Ecto neural progenitor cell (in vitro differentiated cells): ENCODE results near the gene TRIAP1.

Experiments
- DNase-seq: peaks from one replicate; pipeline ENCODE4 v3.0.0-alpha.2; 2018; ENCODE audit warnings: low spot score

TRIAP1 gene

DNA sequence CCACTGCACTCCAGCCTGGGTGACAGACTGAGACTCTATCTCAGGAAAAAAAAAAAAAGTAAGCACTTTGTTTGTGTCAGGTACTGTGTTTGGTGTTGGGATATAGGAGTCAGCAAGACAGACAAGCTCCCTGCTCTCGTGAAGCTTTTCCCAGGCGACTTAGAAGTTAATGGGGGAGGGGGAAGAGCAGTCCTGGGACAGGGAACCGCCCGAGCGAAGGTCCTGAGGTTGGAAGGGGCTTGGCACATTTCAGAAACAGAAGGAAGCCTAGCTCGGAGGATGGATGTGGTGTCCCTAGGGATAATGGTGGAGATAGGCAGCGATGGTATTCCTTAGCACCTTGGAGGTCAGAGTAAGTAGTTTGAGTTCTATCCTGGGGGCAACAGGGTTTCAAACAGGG, 16.8 kb downstream of the TRIAP1 start:
- DNase-seq: no peak

DNA sequence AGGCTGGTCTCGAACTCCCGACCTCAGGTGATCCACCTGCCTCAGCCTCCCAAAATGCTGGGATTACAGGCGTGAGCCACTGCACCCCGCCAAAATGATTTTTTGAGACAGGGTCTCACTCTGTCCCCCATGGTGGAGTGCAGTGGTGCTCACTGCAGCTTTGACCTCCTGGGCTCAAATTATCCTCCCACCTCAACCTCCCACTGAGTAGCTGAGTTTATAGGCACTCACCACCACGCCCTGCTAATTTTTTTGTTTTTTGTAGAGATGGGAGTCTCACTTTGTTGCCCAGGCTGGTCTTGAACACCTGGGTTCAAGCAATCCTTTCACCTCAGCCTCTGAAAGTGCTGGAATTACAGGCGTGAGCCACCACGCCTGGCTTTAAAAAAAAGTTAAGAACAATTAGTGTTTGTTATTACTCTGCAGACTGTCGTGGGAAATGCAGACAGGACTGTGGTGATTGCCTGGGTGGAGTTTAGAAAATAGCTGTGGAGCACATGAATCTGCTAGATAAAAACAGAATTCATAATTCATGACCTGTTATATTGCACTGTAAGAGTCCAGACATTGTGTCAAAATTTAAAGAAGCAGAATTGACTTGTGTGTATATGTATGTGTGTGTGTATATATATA, 17.5 kb downstream of the TRIAP1 start:
- no peak for DNase-seq

DNA sequence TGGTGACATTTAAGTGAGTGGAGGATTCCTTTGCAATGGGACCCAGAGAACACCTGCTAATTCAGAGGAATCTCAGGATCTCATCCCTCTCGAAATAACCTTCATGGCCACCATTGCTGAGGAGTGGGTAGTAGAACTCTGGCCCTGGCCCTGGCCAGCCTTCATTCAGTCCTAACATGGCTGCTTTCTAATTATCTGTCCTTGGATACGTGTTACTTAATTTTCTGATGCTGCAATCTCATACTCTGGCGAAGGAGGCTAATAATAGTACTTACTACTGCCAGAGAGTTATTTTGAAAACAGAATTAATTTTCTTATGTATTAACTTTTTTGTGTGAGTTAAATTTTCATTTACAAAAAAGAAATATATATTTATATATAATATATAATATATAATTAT, 20.4 kb downstream of the TRIAP1 start:
- DNase-seq: no peak

DNA sequence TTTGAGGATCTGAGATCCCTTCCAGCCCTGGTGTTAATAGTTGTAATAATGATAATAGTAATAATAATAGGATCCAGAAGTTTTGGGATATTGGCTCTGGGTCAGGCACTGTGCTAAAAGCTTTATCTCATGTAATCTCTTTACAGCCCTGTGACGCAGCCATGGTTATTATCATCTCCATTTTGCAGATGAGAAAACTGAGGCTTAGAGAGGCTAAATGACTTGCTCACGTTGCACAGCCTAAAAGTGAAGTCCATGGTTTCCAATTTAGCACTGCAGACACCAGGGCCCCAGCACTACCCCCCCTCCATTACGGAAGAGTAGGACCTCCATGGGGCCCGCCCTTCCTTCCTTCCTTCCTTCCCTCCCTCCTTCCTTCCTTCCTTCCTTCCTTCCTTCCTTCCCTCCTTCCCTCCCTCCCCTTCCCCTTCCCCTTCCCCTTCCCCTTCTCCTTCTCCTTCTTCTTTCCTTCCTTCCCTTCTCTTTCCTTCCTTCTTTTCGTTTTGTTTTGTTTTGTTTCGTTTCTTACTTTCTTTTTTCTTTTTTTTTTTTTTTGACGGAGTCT, 23.2 kb downstream of the TRIAP1 start:
- no peak for DNase-seq

DNA sequence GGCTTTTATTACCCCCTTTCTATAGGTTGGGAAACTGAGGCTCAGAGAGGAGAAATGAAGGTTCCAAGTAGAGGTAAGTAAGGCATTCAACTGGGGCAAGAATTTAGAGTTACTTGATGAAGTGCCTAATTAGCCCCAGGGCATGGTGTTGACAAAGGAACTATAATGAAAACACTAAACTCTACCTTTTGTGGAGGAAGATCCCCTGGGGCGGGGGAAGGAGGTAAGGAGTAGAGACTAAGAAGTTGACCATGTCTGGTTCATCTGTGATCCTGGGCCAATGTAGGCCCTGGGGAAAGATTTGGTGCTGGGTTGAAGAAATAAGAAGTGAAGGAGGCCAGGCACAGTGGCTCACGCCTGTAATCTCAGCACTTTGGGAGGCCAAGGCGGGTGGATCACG, 24.5 kb downstream of the TRIAP1 start:
- no peak for DNase-seq

DNA sequence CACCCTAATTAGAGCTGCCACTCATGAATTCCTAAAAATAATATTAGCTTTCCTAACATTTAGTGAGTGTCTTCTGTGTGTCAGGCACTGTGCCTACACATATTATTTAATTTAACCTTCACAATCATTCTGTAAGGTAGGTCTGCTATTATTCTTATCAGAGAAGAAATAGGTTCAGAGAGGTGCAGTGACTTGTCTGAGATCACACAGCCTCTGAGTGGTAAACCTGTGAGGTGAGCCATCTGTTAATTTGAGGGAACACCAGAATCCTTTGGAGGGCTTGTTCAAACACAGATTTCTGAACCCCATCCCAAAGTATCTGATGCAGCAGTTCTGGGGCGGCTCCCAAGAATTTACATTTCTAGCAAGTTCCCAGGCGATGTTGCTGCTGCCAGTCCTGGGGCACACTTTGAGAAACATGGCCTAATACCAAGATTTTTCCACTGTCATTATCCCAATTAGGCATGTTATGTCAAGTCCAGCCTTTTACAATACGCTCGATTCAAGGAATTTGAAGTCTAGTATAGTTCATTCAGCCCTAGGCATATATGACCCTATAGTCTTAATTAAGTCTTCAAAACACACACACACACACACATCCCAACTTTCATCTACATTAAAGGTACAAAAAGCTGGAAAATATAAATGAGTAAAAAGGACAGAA, 28.1 kb downstream of the TRIAP1 start:
- no peak for DNase-seq

DNA sequence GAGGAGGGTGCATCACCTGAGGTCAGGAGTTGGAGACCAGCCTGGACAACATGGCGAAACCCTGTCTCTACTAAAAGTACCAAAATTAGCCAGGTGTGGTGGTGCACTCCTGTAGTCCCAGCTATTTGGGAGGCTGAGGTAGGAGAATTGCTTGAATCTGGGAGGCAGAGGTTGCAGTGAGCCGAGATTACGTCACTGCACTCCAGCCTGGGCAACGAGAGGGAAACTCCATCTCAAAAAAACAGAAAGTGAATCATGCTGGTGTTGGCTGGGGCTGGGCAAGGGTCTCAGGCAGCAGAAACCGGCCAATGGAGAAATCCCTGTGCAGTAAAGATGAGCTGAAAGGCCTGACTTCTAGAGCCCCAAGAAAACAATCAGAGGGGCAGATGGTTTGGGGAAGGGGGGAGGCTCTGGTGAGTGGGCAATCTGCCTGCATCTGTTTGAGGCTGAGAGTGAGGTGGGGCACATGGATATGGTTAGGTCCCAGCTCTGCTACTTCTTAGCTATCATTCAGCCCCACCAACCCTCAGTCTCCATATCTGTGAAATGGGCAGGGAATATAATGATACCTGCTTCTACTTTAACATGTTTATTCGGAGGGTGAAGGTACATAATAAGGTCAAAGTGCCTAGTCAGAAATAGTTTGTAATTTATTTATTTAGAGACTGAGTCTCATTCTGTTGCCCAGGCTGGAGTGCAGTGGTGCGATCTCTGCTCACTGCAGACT, 29.5 kb downstream of the TRIAP1 start:
- no peak for DNase-seq

DNA sequence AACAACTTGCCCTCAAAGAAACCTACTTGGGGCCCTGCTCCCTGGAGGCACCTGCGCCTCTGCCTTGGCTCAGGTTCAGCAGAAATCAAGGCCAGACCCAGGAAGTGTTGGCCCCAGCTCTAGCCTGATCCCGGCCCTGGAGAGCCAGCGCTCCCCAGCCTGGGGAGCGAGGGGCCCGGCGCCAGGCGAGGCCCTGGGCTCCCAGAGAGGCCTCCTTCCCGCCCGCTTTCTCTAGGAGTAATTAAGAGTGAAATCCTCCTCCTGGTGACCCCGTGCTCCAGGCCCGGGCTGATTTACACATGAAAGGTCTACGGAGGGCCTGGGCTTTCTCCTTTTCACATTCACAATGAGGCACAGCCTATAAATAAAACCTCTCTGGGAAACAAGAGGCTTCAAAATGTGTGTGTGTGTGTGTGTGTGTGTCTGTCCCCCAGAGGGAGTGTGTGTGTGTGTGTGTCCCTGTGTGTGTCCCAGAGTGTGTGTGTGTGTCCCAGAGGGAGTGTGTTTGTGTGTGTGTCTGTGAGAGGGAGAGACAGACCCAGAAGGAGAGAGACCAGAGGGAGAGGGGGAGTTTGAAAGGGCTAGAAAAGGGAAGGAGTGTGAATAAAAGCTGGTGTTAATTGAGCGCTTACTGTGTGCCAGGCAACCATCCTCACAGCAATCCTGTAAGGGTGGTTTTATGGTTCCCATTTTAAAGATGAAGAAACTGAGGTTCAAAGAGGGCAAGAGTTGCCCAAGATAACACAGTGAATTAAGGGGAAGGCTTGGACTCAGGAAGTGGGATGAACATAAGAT, 32.1 kb downstream of the TRIAP1 start:
- peak; percentile 88 for DNase-seq

DNA sequence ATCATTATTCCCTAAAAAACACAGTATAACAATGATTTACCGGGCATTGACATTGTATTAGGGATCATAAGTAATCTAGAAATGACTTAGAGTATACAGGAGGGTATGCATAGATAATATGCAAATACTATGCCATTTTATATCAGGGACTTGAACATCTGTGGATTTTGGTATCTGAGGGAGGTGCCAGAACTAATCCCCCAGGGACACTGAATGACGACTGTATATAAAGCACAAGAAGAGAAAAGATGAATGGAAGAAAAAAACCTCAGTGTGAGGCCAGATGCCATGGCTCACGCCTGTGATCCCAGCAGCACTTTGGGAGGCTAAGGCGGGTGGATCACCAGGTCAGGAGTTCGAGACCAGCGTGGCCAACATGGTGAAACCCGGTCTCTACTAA, 33.8 kb downstream of the TRIAP1 start:
- DNase-seq: no peak

DNA sequence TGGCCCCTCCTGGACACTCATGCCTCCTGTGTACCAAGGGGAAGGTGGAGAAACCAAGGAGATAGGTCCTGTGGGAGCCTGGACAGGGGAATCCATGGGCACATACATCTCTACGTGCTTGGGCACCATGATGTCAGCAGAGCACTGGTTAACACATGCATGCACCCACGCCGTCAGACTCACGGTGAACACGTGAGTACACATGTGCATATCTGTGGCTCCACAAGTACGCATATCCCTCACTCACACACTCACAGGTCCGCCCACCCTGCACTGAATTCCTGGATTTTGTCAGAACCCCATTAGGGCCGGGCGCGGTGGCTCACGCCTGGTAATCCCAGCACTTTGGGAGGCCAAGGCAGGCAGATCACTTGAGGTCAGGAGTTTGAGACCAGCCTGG, 37.4 kb downstream of the TRIAP1 start:
- DNase-seq: no peak

DNA sequence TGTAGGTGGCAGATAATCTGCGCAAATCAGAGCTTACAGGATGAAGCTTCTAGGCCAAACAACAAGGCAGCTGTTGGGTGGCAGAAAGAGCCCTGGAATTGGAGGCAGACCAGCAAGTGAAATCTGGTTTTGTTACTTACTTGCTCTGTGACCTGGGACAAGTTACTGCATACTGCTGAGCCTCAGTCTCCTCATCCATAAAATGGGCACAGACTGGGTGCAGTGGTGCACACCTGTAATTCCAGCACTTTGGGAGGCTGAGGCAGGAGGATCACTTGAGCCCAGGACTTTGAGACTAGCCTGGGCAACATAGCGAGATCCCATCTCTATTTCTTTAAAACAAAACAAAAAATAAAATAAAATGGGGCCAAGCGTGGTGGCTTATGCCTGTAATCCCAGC, 39.6 kb downstream of the TRIAP1 start:
- no peak for DNase-seq

DNA sequence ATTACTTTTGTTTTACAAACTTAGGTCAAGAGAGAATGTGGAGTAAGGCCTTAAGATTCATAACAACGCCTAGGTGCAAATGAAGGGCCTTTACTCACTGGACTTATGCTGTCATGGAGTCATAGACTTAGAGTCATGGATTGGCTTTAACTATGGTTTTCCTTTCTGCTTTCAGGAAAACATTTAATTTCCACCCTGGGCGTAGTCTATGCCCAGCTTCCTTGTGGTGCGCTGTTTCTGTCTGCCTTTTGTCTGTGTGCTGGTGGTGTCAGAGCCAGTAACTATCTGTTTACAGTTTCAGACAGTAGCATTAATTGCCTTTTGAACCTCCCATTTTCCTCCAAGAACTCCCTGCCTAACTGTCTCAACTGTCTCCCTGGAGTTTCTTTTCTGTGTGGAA, 40.1 kb downstream of the TRIAP1 start:
- no peak for DNase-seq

DNA sequence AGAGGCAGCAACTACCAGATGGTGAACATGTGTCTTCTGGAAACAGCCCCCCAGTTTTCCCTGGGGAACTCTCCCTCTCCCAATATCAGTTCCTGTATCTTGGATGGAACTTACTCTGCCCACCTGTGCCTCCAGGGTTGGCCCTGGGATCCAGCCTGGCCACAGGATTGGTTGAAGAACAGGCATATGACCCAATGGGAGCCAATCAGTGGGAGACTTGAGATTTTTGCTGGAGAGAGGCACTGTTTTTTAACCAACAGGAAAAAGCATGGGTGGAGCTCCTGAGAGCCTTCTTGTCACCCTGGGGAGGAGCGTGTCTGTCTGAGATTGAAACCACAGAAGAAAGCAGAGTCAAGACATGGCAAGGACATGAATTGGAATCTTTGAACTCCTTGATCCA, 41.9 kb downstream of the TRIAP1 start:
- DNase-seq: no peak

DNA sequence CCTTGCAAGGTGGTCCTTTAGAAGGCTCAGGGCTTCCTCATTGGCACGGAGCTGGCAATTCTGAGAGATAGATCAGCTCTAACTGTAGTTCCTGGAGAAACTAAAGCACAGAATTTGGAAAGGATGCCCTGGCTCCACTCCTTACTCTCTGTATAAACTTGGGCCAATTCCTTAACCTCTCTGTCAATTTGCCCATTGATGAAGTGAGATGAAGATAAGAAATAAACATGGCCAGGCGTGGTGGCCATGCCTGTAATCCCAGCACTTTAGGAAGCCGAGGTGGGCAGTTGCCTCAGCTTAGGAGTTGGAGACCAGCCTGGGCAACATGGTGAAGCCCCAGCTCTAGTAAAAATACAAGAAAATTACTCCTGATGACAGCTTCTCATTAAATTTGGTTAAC, 42.3 kb downstream of the TRIAP1 start:
- DNase-seq: no peak

DNA sequence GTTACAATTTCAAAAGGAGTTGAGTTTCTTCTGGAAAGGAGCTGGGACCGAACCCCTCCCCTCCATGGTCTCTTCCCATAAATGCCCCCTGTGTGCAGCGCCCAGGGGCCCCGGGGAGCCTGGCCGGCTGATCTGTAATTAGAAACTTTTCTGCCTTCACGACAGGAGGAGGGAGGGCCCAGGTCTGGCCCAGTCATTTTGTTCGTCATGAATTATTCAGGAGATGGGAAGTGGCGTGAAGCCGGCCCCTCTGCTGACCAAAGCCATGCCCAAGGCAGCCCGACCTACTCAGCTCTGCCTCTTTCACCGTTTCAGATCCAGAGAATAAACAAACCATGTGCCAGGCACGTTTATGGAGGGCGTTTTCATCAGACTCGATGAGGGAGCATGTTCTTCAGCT, 44.0 kb downstream of the TRIAP1 start:
- DNase-seq: peak; percentile 84

DNA sequence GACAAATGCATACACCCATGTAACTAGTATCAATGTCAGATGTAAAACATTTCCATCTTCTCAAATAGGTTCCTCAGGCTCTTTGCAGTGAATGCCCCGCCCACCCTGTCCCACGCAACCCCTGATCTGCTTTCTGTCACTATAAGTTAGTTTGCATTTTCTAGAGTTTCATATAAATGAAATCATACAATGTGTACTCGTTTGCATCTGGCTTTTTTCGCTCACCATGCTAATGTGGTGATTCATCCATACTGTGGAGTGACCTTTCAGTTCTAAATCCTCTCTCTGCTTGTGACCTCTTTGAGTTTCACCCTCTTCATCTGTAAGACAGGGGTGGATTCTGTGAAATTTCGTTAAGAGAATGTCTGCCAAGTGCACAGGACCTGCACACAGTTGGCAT, 46.7 kb downstream of the TRIAP1 start:
- DNase-seq: no peak

DNA sequence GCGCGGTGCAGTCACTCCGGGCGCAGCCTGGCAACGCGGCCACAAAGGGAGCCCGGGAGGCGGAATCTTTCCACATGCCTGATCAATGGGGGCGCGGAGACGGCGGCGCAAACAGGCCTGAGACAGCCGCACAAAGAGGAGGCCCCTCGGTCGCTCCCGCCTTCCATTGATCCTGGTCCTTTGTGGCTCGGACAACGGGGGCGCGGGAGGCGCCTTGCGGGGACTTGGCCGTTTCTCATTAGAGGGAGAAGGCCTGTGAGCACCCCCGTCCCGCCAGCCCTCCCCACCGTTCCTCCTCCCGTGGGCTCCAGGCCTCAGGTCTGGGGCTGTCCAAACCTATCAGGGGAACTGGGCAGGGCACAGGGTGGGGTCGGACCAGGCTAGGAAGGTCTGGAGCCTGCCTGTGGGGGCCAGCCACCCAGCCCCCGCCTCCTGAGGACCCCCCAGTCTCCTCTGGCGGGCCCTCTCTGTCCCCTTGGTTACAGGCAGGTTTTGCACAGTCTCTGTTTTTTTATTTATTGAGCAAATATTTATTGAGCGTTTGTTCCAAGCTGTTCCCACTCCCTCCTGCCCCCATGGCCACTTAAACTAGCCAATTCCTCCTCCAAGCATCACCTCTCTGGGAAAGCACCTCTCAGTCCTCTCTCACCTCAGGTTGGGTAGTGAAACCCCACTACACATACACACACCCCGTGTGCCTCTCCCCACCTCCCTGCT, 48.2 kb downstream of the TRIAP1 start:
- peak; percentile 95 for DNase-seq

DNA sequence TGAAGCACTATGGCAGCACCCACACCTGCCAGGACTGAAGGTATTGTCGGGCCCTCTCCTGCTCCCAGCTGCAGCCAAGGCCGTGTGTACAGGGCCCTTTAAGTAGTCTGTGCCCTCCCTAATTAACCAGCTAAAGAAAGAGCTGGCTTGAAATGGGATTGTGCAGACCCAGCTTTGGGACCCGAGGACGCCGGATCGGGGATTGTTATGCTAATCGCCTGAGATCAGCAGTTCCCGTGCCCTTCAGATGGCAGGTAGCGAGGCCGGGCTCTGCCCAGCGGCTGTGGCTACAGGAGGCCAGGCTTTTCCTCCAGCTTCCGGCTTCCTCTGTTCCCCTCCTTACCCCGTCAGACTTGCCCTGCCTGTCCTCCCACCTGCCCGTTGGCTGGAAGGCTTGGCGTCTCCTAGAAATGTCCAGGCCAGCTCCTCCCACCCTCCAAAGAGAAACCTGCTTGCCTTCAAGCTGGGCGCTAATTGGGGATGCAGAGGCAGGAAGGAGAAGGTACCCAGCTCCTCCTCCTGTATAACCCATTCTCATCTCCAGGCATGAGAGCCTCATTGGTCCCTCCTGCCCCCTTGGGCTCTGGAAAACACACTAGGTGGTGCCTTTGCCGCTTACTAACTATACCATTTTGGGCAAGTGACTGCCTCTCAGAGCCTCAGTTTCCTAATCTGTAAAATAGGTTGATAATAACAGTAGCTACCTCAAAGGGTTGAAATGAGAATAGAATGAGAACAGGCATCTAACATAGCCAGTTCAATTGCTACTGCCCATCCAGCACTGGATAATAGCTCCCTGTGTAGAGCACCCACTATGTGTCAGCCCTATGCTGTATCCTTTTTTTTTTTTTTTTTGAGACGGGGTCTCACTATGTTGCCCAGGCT, 51.5 kb downstream of the TRIAP1 start:
- DNase-seq: peak; percentile 84
